Stimulated activated CD4-positive, alpha-beta T cell treated with anti-CD3 and anti-CD28 coated beads, Interleukin-12 subunit alpha, Interleukin-12 subunit beta, amount 100 ng/mL, for 48 hours (primary cell): ENCODE data around the gene CTXN2.

Experiments
- DNase-seq, 3 donors: peaks; one replicate each; pipeline ENCODE4 v3.0.0-alpha.2; 2020; ENCODE audit warnings: low read depth in 2 of 3, low spot score in 1 of 3

The CTXN2 gene

GRCh38 chr15:48191574-48192225 is at the start of gene CTXN2:
CTXN2 (plus strand) TSS chr15:48191665; CDS start chr15:48201301, 9,636 bp downstream.
- no peak for DNase-seq

GRCh38 chr15:48143856-48144255 is 47.6 kb upstream of the CTXN2 start:
- no peak for DNase-seq

- no peak for DNase-seq
Measured at GRCh38 chr15:48144889-48145288, 46.6 kb upstream of the CTXN2 start.

GRCh38 chr15:48145923-48146322 is 45.5 kb upstream of the CTXN2 start:
- no peak for DNase-seq

GRCh38 chr15:48147358-48147757 is 44.1 kb upstream of the CTXN2 start:
- DNase-seq, result no peak

- DNase-seq, result no peak
Measured at GRCh38 chr15:48149858-48150257, 41.6 kb upstream of the CTXN2 start.

- no peak for DNase-seq
Measured at GRCh38 chr15:48153526-48153925, 37.9 kb upstream of the CTXN2 start.

- DNase-seq, result no peak
Measured at GRCh38 chr15:48168616-48169015, 22.8 kb upstream of the CTXN2 start.

GRCh38 chr15:48170981-48171380 is 20.5 kb upstream of the CTXN2 start:
- no peak for DNase-seq

- no peak for DNase-seq
Measured at GRCh38 chr15:48175126-48175525, 16.3 kb upstream of the CTXN2 start.

GRCh38 chr15:48176112-48176511 is 15.4 kb upstream of the CTXN2 start:
- no peak for DNase-seq

- no peak for DNase-seq
Measured at GRCh38 chr15:48176957-48177356, 14.5 kb upstream of the CTXN2 start.

GRCh38 chr15:48177383-48177765 is 14.1 kb upstream of the CTXN2 start:
- no peak for DNase-seq

GRCh38 chr15:48177766-48178647 is 13.5 kb upstream of the CTXN2 start, which contains the start of gene MYEF2:
MYEF2 (minus strand) TSS chr15:48178295; CDS start chr15:48178237, 58 bp downstream.
- peak; percentile 48 to 60 (median 57) for DNase-seq

- no peak for DNase-seq
Measured at GRCh38 chr15:48178648-48178931, 12.9 kb upstream of the CTXN2 start.

GRCh38 chr15:48182749-48183148 is 8.7 kb upstream of the CTXN2 start:
- no peak for DNase-seq

GRCh38 chr15:48185529-48185928 is 5.9 kb upstream of the CTXN2 start:
- DNase-seq, result no peak

- DNase-seq, result no peak
Measured at GRCh38 chr15:48186271-48186670, 5.2 kb upstream of the CTXN2 start.

GRCh38 chr15:48190932-48191573 is 412 bp upstream of the CTXN2 start:
- DNase-seq, result peak in 2 of 3 donors; percentile 25 to 28

- DNase-seq, result no peak
Measured at GRCh38 chr15:48202068-48202467, 10.6 kb downstream of the CTXN2 start.

GRCh38 chr15:48205981-48206380 is 14.5 kb downstream of the CTXN2 start, which contains the start of gene SLC12A1:
SLC12A1 (plus strand) TSS chr15:48206302; CDS start chr15:48207720, 1,418 bp downstream.
- DNase-seq, result no peak

GRCh38 chr15:48221261-48221660 is 29.8 kb downstream of the CTXN2 start:
- no peak for DNase-seq
